AG04450 (cell line): Measurements from ENCODE around the gene EXOSC7. TPM values are rescaled to one million over a fixed set of nuclear protein-coding genes. Genes with fewer than 3 reads are reported as not detected.

Experiments used
- CTCF ChIA-PET: fragments of 300-600, 350-600 bp; formaldehyde crosslinking; extraction: SDS; loops from one replicate; lab custom pipeline; 2022; ENCODE audit warnings: antibody characterized with exemption, inconsistent platforms; lab: Charles Lee
- POLR2A ChIA-PET: fragments of 350-600 bp; formaldehyde crosslinking; extraction: SDS; loops from one replicate; lab custom pipeline; 2021; ENCODE audit warnings: antibody characterized with exemption, inconsistent platforms; lab: Yijun Ruan, JAX
- DNase-seq: peaks from one replicate; pipeline ENCODE4 v3.0.0-alpha.2; 2011; ENCODE audit warnings: low read depth, low spot score
- H3K27ac ChIP-seq: one replicate; pipeline ENCODE4 v1.5.1; 2012; ENCODE audit warnings: low read depth, low read length, control low read depth
- H3K27me3 ChIP-seq: one replicate; pipeline ENCODE4 v1.6.0; 2012; ENCODE audit warnings: low read length; ENCODE audit not compliant: control insufficient read depth, insufficient read depth
- H3K4me3 ChIP-seq: 2 replicates; pipeline ENCODE4 v1.5.1; 2011; ENCODE audit warnings: mild to moderate bottlenecking, low read depth, low read length, control low read depth
- H3K9me3 ChIP-seq: 2 replicates; pipeline ENCODE4 v1.5.1; 2012; ENCODE audit warnings: low read length; ENCODE audit not compliant: control insufficient read depth, insufficient read depth
- polyA plus RNA-seq: library from polyadenylated mRNA; depleted of rRNA; stranded (reverse); fragments of >200 nt; gene quantifications from 2 replicates; pipeline ENCODE4 v1.2.3, GENCODE V29; 2011; rRNA removed
- small RNA-seq: library from RNA; depleted of rRNA; stranded (forward); fragments of <200 nt; gene quantifications from one replicate; pipeline ENCODE3, GENCODE V24; 2012; ENCODE audit warnings: low read depth; ENCODE audit not compliant: insufficient read length
- TF ChIP-seq, protein P1 (sequence below): IDR thresholded peaks from 2 replicates; pipeline ENCODE4 v1.5.1; 2011; ENCODE audit warnings: low read depth, low read length, control low read depth, inconsistent platforms

EXOSC7 gene
- polyA plus RNA-seq, 1 experiment = 70.6 TPM

GRCh38 chr3:45057557-45057956 lies 81.5 kb downstream of the EXOSC7 start:
- POLR2A ChIA-PET = interaction anchor here (0.5 to 0.7 kb wide), 2 partner anchors 28 to 36 kb away, joined by 3 read pairs; no protein-coding TSS in a partner anchor
- H3K4me3 ChIP-seq = no peak overlapping the region
- H3K9me3 ChIP-seq = no peaks in the 10 kb centered on the region
- CTCF ChIA-PET = interaction anchor here (1.9 to 4.7 kb wide), 3 partner anchors 14 to 153 kb away, joined by 5 to 29 read pairs (median 17); no protein-coding TSS in a partner anchor
- no peak for DNase-seq
- H3K27ac ChIP-seq = no peak overlapping the region
- no peaks in the 10 kb centered on the region for H3K27me3 ChIP-seq
- TF ChIP-seq, protein P1, sequence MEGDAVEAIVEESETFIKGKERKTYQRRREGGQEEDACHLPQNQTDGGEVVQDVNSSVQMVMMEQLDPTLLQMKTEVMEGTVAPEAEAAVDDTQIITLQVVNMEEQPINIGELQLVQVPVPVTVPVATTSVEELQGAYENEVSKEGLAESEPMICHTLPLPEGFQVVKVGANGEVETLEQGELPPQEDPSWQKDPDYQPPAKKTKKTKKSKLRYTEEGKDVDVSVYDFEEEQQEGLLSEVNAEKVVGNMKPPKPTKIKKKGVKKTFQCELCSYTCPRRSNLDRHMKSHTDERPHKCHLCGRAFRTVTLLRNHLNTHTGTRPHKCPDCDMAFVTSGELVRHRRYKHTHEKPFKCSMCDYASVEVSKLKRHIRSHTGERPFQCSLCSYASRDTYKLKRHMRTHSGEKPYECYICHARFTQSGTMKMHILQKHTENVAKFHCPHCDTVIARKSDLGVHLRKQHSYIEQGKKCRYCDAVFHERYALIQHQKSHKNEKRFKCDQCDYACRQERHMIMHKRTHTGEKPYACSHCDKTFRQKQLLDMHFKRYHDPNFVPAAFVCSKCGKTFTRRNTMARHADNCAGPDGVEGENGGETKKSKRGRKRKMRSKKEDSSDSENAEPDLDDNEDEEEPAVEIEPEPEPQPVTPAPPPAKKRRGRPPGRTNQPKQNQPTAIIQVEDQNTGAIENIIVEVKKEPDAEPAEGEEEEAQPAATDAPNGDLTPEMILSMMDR = no peak

GRCh38 chr3:45059132-45059531 lies 83.1 kb downstream of the EXOSC7 start:
- Histone ChIP-seq H3K27me3 (no peaks in the 10 kb centered on the region), H3K27ac (no peak overlapping the region), H3K4me3 (no peak overlapping the region), H3K9me3 (no peaks in the 10 kb centered on the region)
- no peak for DNase-seq
- CTCF ChIA-PET = interaction anchor here (1.0 kb wide), 1 partner anchor 22 kb away, joined by 3 read pairs; no protein-coding TSS in a partner anchor
- POLR2A ChIA-PET = no interaction called here
- TF ChIP-seq, protein P1 = no peak

DNA sequence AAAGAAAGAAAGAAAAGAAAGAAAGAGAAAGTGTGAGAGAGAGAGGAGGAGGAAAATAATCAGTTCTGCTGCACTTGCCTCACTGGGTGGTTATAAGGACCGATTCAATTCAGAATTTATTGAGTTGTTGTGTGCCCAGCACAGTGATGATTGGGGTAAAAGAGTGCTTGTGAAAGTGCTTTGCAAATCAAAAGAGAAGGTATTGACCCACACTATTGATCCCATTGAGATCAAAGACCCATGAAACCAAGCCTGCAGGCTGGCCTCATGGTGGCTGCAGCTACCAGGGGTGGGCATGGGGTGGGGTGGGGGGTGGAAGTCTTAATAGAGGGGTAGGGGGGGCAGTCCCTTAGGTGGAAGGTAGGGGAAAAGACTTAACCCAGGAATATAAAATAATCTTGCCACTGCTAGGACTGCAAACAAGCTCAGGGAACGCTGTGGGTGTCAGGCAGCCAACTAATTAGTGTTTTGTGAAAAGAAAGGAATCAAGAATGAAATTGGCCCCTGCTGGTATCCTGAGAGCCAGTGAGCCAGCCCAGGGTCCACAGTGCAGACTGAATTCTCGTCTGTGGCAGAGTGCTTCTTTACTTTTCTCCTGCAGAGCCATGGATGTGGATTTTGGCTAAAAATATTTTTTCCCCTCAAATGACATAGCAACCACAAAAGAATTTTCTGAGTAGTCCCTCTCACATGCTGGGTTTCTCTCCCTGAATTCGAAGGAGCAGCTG lies 84.3 kb downstream of the EXOSC7 start:
- H3K27me3 ChIP-seq = no peaks in the 10 kb centered on the region
- no peaks in the 10 kb centered on the region for H3K9me3 ChIP-seq
- TF ChIP-seq, protein P1 = no peak
- no peak for DNase-seq
- ChIA-PET CTCF (interaction anchor here (0.6 kb wide), 1 partner anchor 566 kb away, joined by 4 read pairs; no protein-coding TSS in a partner anchor), POLR2A (no interaction called here)
- H3K27ac ChIP-seq = peak overlapping the region; percentile 81
- H3K4me3 ChIP-seq = no peak overlapping the region

Small RNAs within 50 kb of the gene (small RNA-seq; reads per million reads assigned to genes)
- not detected for gene RNU5B-3P

Other genes with a start within 250 kb of the EXOSC7 start
- gene ZNF501, start 246.6 kb upstream of the EXOSC7 start, polyA plus RNA-seq = 3.9 and 4.3 TPM in 2 replicates
- 14.0 and 19.6 TPM in 2 replicates for gene KIAA1143, start 214.6 kb upstream of the EXOSC7 start, polyA plus RNA-seq
- 2.1 and 3.6 TPM in 2 replicates for gene KIF15, start 214.4 kb upstream of the EXOSC7 start, polyA plus RNA-seq
- gene TMEM42, start 114.3 kb upstream of the EXOSC7 start, polyA plus RNA-seq = 25.7 TPM in 2 replicates
- gene TGM4, start 101.6 kb upstream of the EXOSC7 start, polyA plus RNA-seq = 0.02 and 0.12 TPM in 2 replicates
- gene ZDHHC3, start 70 bp upstream of the EXOSC7 start, polyA plus RNA-seq = 92.7 and 124 TPM in 2 replicates
- gene CLEC3B, start 50.1 kb downstream of the EXOSC7 start, polyA plus RNA-seq = 4.3 and 4.8 TPM in 2 replicates
- gene CDCP1, start 170.1 kb downstream of the EXOSC7 start, polyA plus RNA-seq = 13.6 and 17.8 TPM in 2 replicates